ENCODE measurements around the gene CCDC181.
A peak's percentile ranks its signal among the peaks of the same experiment; 100 is the strongest.
"Not testable (repeated sequence)": the region's sequence is repeated elsewhere in the genome, so short reads cannot be mapped to it uniquely, and the experiment has no call there.

The CCDC181 gene

GRCh38 chr1:169451218-169451824 lies 24.0 kb upstream of the CCDC181 start:
- Mint-ChIP-seq H3K4me3 (no peak overlapping the region), H3K9me3 (no peaks in the 10 kb centered on the region)

GRCh38 chr1:169443923-169444322 lies 16.6 kb upstream of the CCDC181 start:
- Mint-ChIP-seq H3K4me1 (ENCODE audit: low read depth) (no peaks in the 10 kb centered on the region), H3K27ac (no peak overlapping the region), H3K4me3 (no peak overlapping the region), H3K27me3 (peaks cover 20% of the 10 kb centered on the region), H3K36me3 (ENCODE audit: low read depth) (no peaks in the 10 kb centered on the region), H3K9me3 (no peaks in the 10 kb centered on the region)

More at GRCh38 chr1:169451218-169451824, 24.0 kb upstream of the CCDC181 start:
- no peak overlapping the region for H3K27ac Mint-ChIP-seq
- no peaks in the 10 kb centered on the region for H3K36me3 Mint-ChIP-seq (ENCODE audit: low read depth)
- H3K4me1 Mint-ChIP-seq (ENCODE audit: low read depth) = peaks cover 4% of the 10 kb centered on the region
- peaks cover 38% of the 10 kb centered on the region for H3K27me3 Mint-ChIP-seq

- peaks cover 11% of the 10 kb centered on the region for H3K4me1 Mint-ChIP-seq (ENCODE audit: low read depth)
- H3K4me3 Mint-ChIP-seq = no peak overlapping the region
- H3K9me3 Mint-ChIP-seq = no peaks in the 10 kb centered on the region
- no peaks in the 10 kb centered on the region for H3K36me3 Mint-ChIP-seq (ENCODE audit: low read depth)
- no peak overlapping the region for H3K27ac Mint-ChIP-seq
- peaks cover 83% of the 10 kb centered on the region for H3K27me3 Mint-ChIP-seq
Observed at GRCh38 chr1:169426174-169426705, 1.0 kb downstream of the CCDC181 start.

- H3K27me3 Mint-ChIP-seq = peaks cover 42% of the 10 kb centered on the region
- H3K36me3 Mint-ChIP-seq (ENCODE audit: low read depth) = no peaks in the 10 kb centered on the region
- no peak overlapping the region for H3K27ac Mint-ChIP-seq
- H3K4me1 Mint-ChIP-seq (ENCODE audit: low read depth) = no peaks in the 10 kb centered on the region
- no peaks in the 10 kb centered on the region for H3K9me3 Mint-ChIP-seq
- no peak overlapping the region for H3K4me3 Mint-ChIP-seq
Observed at GRCh38 chr1:169421309-169421708, 6.0 kb downstream of the CCDC181 start.

GRCh38 chr1:169414952-169415351 lies 12.3 kb downstream of the CCDC181 start:
- no peak overlapping the region for H3K27ac Mint-ChIP-seq
- peaks cover 8% of the 10 kb centered on the region for H3K9me3 Mint-ChIP-seq
- no peaks in the 10 kb centered on the region for H3K4me1 Mint-ChIP-seq (ENCODE audit: low read depth)
- H3K27me3 Mint-ChIP-seq = peaks cover 2% of the 10 kb centered on the region
- no peak overlapping the region for H3K4me3 Mint-ChIP-seq
- no peaks in the 10 kb centered on the region for H3K36me3 Mint-ChIP-seq (ENCODE audit: low read depth)

- H3K36me3 Mint-ChIP-seq (ENCODE audit: low read depth); H3K4me3 Mint-ChIP-seq; H3K4me1 Mint-ChIP-seq (ENCODE audit: low read depth); H3K27me3 Mint-ChIP-seq; H3K27ac Mint-ChIP-seq: not testable (repeated sequence)
- H3K9me3 Mint-ChIP-seq = peaks cover 25% of the 10 kb centered on the region
Observed at GRCh38 chr1:169408340-169408739, 18.9 kb downstream of the CCDC181 start.

GRCh38 chr1:169402578-169402977 lies 24.7 kb downstream of the CCDC181 start:
- H3K4me3 Mint-ChIP-seq; H3K36me3 Mint-ChIP-seq (ENCODE audit: low read depth); H3K4me1 Mint-ChIP-seq (ENCODE audit: low read depth); H3K27me3 Mint-ChIP-seq; H3K27ac Mint-ChIP-seq: not testable (repeated sequence)
- H3K9me3 Mint-ChIP-seq = peaks cover 24% of the 10 kb centered on the region

- peaks cover 42% of the 10 kb centered on the region for H3K36me3 Mint-ChIP-seq (ENCODE audit: low read depth)
- H3K27me3 Mint-ChIP-seq = no peaks in the 10 kb centered on the region
- no peak overlapping the region for H3K27ac Mint-ChIP-seq
- H3K4me3 Mint-ChIP-seq = no peak overlapping the region
- no peaks in the 10 kb centered on the region for H3K4me1 Mint-ChIP-seq (ENCODE audit: low read depth)
- H3K9me3 Mint-ChIP-seq = no peaks in the 10 kb centered on the region
Observed at GRCh38 chr1:169395955-169396354, 31.3 kb downstream of the CCDC181 start.

- H3K4me1 Mint-ChIP-seq (ENCODE audit: low read depth) = peaks cover 14% of the 10 kb centered on the region
- no peak overlapping the region for H3K27ac Mint-ChIP-seq
- H3K4me3 Mint-ChIP-seq = no peak overlapping the region
- peaks cover 63% of the 10 kb centered on the region for H3K36me3 Mint-ChIP-seq (ENCODE audit: low read depth)
- no peaks in the 10 kb centered on the region for H3K9me3 Mint-ChIP-seq
- no peaks in the 10 kb centered on the region for H3K27me3 Mint-ChIP-seq
Observed at GRCh38 chr1:169392406-169392805, 34.9 kb downstream of the CCDC181 start.

GRCh38 chr1:169390303-169390702 lies 37.0 kb downstream of the CCDC181 start:
- Mint-ChIP-seq H3K27ac (peak overlapping the region; percentile 45), H3K4me3 (no peak overlapping the region), H3K9me3 (no peaks in the 10 kb centered on the region), H3K27me3 (no peaks in the 10 kb centered on the region), H3K36me3 (ENCODE audit: low read depth) (peaks cover 57% of the 10 kb centered on the region), H3K4me1 (ENCODE audit: low read depth) (peaks cover 14% of the 10 kb centered on the region)

GRCh38 chr1:169387399-169387798 lies 39.9 kb downstream of the CCDC181 start:
- Mint-ChIP-seq H3K27me3 (no peaks in the 10 kb centered on the region), H3K4me3 (no peak overlapping the region), H3K9me3 (no peaks in the 10 kb centered on the region), H3K27ac (no peak overlapping the region), H3K36me3 (ENCODE audit: low read depth) (peaks cover 37% of the 10 kb centered on the region), H3K4me1 (ENCODE audit: low read depth) (peaks cover 14% of the 10 kb centered on the region)

- H3K9me3 Mint-ChIP-seq = no peaks in the 10 kb centered on the region
- no peaks in the 10 kb centered on the region for H3K4me1 Mint-ChIP-seq (ENCODE audit: low read depth)
- no peak overlapping the region for H3K4me3 Mint-ChIP-seq
- peaks cover 41% of the 10 kb centered on the region for H3K36me3 Mint-ChIP-seq (ENCODE audit: low read depth)
- no peak overlapping the region for H3K27ac Mint-ChIP-seq
- H3K27me3 Mint-ChIP-seq = no peaks in the 10 kb centered on the region
Observed at GRCh38 chr1:169383449-169383848, 43.8 kb downstream of the CCDC181 start.

- no peak overlapping the region for H3K27ac Mint-ChIP-seq
- peaks cover 41% of the 10 kb centered on the region for H3K36me3 Mint-ChIP-seq (ENCODE audit: low read depth)
- H3K9me3 Mint-ChIP-seq = no peaks in the 10 kb centered on the region
Observed at GRCh38 chr1:169381162-169381561, 46.1 kb downstream of the CCDC181 start.

GRCh38 chr1:169371404-169371803 lies 55.9 kb downstream of the CCDC181 start:
- Mint-ChIP-seq H3K4me1 (ENCODE audit: low read depth) (peaks cover 24% of the 10 kb centered on the region), H3K4me3 (no peak overlapping the region), H3K9me3 (no peaks in the 10 kb centered on the region), H3K36me3 (ENCODE audit: low read depth) (peaks cover 28% of the 10 kb centered on the region), H3K27me3 (no peaks in the 10 kb centered on the region), H3K27ac (no peak overlapping the region)

More at GRCh38 chr1:169381162-169381561, 46.1 kb downstream of the CCDC181 start:
- Mint-ChIP-seq H3K4me3 (no peak overlapping the region), H3K27me3 (no peaks in the 10 kb centered on the region), H3K4me1 (ENCODE audit: low read depth) (no peaks in the 10 kb centered on the region)

- Mint-ChIP-seq H3K27ac (no peak overlapping the region), H3K27me3 (no peaks in the 10 kb centered on the region), H3K4me1 (ENCODE audit: low read depth) (peaks cover 24% of the 10 kb centered on the region), H3K4me3 (no peak overlapping the region), H3K9me3 (peaks cover 5% of the 10 kb centered on the region), H3K36me3 (ENCODE audit: low read depth) (peaks cover 28% of the 10 kb centered on the region)
Observed at GRCh38 chr1:169368406-169368769, 58.9 kb downstream of the CCDC181 start.

All from stimulated activated naive CD8-positive, alpha-beta T cell treated with anti-CD3 and anti-CD28 coated beads, Interleukin-15, Interleukin-2, amounts not matched to agents 100 ng/mL and 50 ng/mL, for 24 hours (primary cell).